Esophagus (tissue), 2 donors: ENCODE results near the gene THBD. TPM values are rescaled to one million over a fixed set of nuclear protein-coding genes. Genes with fewer than 3 reads are reported as not detected.

Experiments used
- H3K27ac ChIP-seq, 2 donors: one replicate each; pipeline ENCODE4 v1.5.1; 2013; ENCODE audit warnings: low read depth in 2 of 2, mild to moderate bottlenecking in 2 of 2, inconsistent platforms in 1 of 2, low read length in 1 of 2, moderate library complexity in 1 of 2
- H3K27me3 ChIP-seq, 2 donors: one replicate each; pipeline ENCODE4 v1.6.1; 2013; ENCODE audit warnings: low read length in 2 of 2, control low read depth in 1 of 2, mild to moderate bottlenecking in 1 of 2; ENCODE audit not compliant: insufficient read depth in 2 of 2, control insufficient read depth in 1 of 2
- H3K36me3 ChIP-seq, 2 donors: one replicate each; pipeline ENCODE4 v1.6.1; 2013; ENCODE audit warnings: low read length in 1 of 2; ENCODE audit not compliant: control insufficient read depth in 2 of 2, insufficient read depth in 2 of 2
- H3K4me1 ChIP-seq, 2 donors: one replicate each; pipeline ENCODE4 v1.6.1; 2013; ENCODE audit warnings: low read length in 1 of 2; ENCODE audit not compliant: control insufficient read depth in 2 of 2, insufficient read depth in 2 of 2
- H3K4me3 ChIP-seq, 2 donors: one replicate each; pipeline ENCODE4 v1.5.1; 2013; ENCODE audit warnings: low read length in 2 of 2, mild to moderate bottlenecking in 2 of 2, low read depth in 1 of 2, moderate library complexity in 1 of 2
- H3K9me3 ChIP-seq, 2 donors: one replicate each; pipeline ENCODE4 v1.6.1; 2013; ENCODE audit warnings: mild to moderate bottlenecking in 2 of 2, low read depth in 1 of 2, low read length in 1 of 2, moderate library complexity in 1 of 2; ENCODE audit not compliant: control insufficient read depth in 2 of 2, insufficient read depth in 1 of 2
- WGBS, 2 donors: extraction: QIAGEN DNeasy Blood & Tissue Kit; methylation state at CpG; one replicate each; pipeline ENCODE4 v1.1.7; 2013; 5-methylcytosine and 5-hydroxymethylcytosine counted together
- polyA plus RNA-seq, 2 donors: library from polyadenylated mRNA; stranded (reverse); fragments of 200-250 nt; gene quantifications; one replicate each; pipeline ENCODE4 v1.2.3, GENCODE V29; 2013
- donor health status: healthy with polysubstance abuse.
- donor health status: Bipolar disorder and iron deficiency.

THBD gene
- polyA plus RNA-seq, 2 donors = 9.5 to 29.7 TPM

DNA sequence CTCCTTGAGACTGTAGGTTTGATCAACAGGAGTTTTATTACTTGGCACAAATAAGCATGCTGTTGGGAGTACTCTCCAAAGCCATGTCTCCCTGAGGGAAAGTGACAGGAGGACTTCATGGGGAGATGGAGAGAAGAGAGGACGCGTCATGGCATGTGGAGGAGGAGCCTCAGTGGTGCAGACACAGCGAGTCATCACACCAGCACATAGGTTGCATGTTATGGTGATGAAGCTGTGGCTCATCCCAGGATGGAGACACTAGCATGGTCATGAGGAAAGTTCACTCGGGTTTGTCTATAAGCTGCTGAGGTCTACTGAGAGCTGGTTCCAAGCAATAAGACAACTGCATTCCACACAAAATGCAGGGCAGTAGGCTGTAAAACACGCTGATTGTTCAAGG lies 27.5 kb downstream of the THBD start:
- Histone ChIP-seq H3K27ac (no peak overlapping the region), H3K27me3 (no peaks in the 10 kb centered on the region), H3K9me3 (no peaks in the 10 kb centered on the region), H3K36me3 (no peaks in the 10 kb centered on the region), H3K4me1 (no peaks in the 10 kb centered on the region), H3K4me3 (no peak overlapping the region)
- 85 to 88% methylated on average over 5 of the region's 5 CpGs for WGBS, 2 donors

DNA sequence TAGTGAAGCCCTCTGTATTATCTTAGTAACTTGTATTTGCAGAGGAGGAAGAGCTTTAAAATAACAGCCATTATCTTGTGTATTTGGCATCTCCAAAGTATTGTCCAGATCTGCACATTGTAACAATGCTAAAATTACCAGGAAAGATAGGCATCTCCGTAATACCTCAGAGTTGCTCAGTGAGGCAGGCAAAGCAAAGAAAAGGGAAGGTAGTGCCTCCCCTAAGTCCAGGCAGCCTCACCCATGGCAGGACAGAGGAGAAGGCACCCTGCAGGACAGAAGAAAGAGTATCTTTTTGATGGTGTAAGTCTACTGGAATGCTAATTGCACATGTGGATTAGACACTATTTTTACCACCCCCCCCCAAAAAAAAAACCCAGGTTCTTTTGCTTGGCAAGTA lies 27.9 kb downstream of the THBD start:
- Histone ChIP-seq H3K4me1 (no peaks in the 10 kb centered on the region), H3K36me3 (no peaks in the 10 kb centered on the region), H3K27ac (no peak overlapping the region), H3K9me3 (no peaks in the 10 kb centered on the region), H3K4me3 (no peak overlapping the region), H3K27me3 (no peaks in the 10 kb centered on the region)
- 85 to 93% methylated on average over 1 of the region's 1 CpG for WGBS, 2 donors

DNA sequence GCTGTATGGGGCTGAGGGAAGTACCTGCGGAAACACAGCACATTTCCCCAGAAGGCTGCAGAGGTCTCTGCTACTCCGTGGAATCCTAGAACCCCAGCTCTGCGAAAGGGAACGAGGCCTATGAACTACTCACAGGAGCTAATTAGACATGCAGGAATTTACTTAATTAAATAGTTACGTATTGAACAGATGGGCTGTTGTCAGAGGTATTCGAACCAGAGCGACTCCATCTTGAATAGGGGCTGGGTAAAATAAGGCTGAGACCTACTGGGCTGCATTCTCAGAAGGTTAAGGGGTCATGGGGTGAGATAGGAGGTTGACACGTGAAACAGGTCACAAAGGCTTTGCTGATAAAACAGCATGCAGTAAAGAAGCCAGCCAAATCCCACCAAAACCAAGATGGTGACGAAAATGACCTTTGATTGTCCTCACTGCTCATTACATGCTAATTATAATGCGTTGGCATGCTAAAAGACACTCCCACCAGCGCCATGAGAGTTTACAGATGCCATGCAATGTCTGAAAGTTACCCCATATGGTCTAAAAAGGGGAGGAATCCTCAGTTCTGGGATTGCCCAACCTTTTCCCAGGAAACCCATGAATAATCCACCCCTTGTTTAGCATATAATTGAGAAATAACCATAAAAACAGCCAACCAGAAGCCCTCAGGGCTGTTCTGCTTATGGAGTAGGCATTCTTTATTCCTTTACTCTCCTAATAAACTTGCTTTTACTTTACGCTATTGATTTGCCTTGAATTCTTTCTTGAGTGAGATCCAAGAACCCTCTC lies 29.0 kb downstream of the THBD start:
- 87 to 91% methylated on average over 12 of the region's 12 CpGs for whole genome bisulfite sequencing, 2 donors
- Histone ChIP-seq H3K27ac (no peak overlapping the region), H3K4me3 (no peak overlapping the region), H3K27me3 (no peaks in the 10 kb centered on the region), H3K4me1 (no peaks in the 10 kb centered on the region), H3K36me3 (no peaks in the 10 kb centered on the region), H3K9me3 (no peaks in the 10 kb centered on the region)

DNA sequence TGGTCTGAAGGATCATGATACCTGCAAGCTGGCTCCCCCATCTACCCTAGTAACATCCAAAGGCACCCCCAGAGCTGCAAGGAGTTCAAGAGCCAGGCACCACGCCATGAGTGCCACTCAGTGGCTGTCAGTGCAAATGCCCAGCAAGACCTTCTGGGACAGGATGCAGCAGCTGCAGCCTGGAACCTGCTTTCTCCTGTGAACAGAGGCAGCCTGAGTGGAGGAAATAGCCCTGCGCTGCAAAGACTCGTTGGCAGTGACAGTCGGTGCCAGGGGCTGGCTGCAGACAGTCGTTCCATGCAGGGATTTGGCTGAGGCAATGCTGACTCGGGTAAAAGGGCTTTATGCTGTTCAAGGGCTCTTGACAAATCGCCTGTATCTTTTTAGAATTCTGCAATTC lies 30.1 kb downstream of the THBD start:
- no peak overlapping the region for H3K27ac ChIP-seq
- H3K4me1 ChIP-seq = no peaks in the 10 kb centered on the region
- H3K27me3 ChIP-seq = no peaks in the 10 kb centered on the region
- H3K9me3 ChIP-seq = no peaks in the 10 kb centered on the region
- 57 to 59% methylated on average over 7 of the region's 7 CpGs for whole genome bisulfite sequencing, 2 donors
- H3K4me3 ChIP-seq = no peak overlapping the region
- no peaks in the 10 kb centered on the region for H3K36me3 ChIP-seq

DNA sequence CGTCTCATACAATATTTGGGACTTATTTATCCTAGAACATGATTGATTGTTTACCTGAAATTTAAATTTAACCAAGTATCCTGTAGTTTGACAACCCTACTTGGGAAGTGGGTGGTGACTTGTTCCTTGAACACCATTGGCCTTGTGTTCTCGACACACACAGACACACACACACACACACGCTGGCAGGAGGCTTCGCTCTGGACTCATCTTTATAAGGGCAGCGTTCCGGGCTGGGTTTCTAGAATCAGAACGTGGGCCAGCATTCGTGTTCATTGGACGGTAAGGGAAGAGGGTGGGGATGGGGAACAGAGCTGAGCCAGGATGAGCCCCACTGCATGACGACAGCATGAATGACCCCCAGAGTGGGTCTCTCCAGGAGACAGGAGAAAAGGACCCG lies 30.5 kb downstream of the THBD start:
- WGBS, 2 donors = 88 to 93% methylated on average over 11 of the region's 11 CpGs
- no peaks in the 10 kb centered on the region for H3K27me3 ChIP-seq

DNA sequence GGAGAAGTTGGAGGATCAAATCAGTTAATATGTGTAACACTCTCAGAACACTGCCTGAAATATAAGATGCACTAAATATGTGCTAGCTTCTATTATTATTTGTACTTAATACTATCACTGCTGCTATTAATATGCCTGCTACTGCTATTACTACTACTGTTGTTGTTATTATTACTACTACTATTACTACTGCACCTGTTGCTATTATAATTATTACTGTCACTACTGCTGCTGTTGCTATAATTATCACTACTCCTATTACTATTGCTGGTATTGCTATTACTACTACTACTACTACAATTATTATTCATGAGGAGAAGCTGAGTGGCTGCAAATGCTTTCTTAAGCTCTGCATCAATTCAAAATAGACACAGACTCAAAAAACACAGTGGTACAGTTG lies 31.0 kb downstream of the THBD start:
- Histone ChIP-seq H3K9me3 (no peaks in the 10 kb centered on the region), H3K27ac (no peak overlapping the region), H3K36me3 (no peaks in the 10 kb centered on the region), H3K27me3 (no peaks in the 10 kb centered on the region), H3K4me3 (no peak overlapping the region), H3K4me1 (no peaks in the 10 kb centered on the region)

More for the DNA sequence above, 30.5 kb downstream of the THBD start:
- Histone ChIP-seq H3K9me3 (no peaks in the 10 kb centered on the region), H3K27ac (no peak overlapping the region), H3K4me3 (no peak overlapping the region), H3K36me3 (no peaks in the 10 kb centered on the region), H3K4me1 (no peaks in the 10 kb centered on the region)

DNA sequence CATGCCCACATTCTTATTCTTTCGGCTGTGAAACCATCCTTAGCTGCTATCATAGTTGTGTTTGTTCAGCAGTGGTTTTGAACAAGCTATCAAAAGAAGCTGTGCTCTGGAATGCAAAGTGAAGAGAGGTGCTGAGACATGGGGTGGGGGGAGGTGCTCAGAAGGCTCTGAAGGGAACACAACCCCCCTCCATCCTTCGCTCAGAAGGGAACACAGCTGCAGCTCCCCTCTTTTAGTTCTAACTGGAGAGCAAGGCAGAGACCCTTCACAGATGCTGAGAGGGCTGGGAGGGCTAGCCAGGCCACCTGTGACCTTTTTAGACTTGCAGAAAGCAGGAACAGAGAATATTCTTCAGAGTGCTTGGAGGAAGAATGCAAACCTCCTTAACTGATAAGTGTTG lies 32.0 kb downstream of the THBD start:
- WGBS, 2 donors = 61 to 84% methylated on average over 2 of the region's 2 CpGs
- no peaks in the 10 kb centered on the region for H3K4me1 ChIP-seq
- no peaks in the 10 kb centered on the region for H3K9me3 ChIP-seq
- no peaks in the 10 kb centered on the region for H3K36me3 ChIP-seq
- H3K27ac ChIP-seq = no peak overlapping the region
- H3K4me3 ChIP-seq = no peak overlapping the region
- H3K27me3 ChIP-seq = no peaks in the 10 kb centered on the region

DNA sequence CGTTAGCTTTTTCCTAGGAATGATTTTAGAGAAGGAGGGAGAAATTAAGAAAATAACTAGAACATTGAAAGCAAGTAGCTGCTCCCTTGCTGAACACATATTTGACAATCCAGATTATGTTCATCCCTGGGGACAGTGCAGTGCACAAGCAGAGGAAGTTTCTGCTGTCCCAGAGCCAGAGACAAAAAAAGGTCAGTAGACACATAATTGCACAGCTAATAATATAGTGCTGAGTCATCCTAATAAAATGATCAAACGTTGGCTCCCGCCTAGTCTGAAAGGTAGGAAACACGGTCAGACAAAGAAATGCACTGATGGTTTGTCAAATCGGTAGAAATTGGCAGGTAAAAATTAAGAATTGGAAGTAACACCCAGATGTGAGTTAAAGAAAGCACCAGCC lies 36.0 kb downstream of the THBD start:
- Histone ChIP-seq H3K27ac (no peak overlapping the region), H3K36me3 (no peaks in the 10 kb centered on the region), H3K4me3 (no peak overlapping the region), H3K27me3 (no peaks in the 10 kb centered on the region), H3K4me1 (no peaks in the 10 kb centered on the region), H3K9me3 (no peaks in the 10 kb centered on the region)
- 29 to 44% methylated on average over 5 of the region's 5 CpGs for WGBS, 2 donors

DNA sequence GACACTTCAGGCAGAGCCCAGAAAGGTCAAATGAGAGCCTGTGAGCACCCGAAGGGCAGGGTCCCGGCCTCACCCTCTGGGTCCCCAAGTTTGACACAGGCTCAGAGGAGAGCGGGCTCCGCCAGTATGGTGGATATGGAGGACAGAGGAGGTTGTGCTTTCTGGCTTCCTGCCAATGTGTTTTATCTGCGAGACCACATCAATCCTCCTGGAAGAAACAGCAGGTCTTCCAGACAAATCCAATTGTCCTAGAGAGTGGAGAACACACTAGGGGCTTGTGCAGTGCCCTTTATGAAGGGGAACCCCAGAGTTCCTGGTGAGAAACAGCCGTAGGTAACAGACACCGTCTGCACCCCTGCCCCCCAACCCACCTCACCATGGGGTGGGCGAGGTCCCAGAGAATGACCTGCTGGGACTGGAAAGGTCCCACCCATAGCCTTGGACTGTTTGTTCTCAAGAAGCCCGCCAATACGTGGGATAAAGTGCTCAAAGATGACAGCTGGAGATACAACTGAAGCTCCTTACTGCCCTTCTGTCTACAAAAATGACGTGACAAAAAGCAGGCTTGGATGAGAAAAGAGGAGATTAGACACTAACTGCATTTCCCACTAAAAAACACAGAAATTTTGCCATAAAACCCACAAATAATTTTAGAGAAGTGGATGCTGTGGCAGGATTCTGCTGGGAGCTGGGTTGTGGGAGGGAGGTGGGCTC lies 38.3 kb downstream of the THBD start:
- Histone ChIP-seq H3K4me3 (no peak overlapping the region), H3K4me1 (no peaks in the 10 kb centered on the region), H3K27ac (no peak overlapping the region), H3K9me3 (no peaks in the 10 kb centered on the region), H3K36me3 (no peaks in the 10 kb centered on the region), H3K27me3 (no peaks in the 10 kb centered on the region)
- WGBS, 2 donors = 87 to 89% methylated on average over 11 of the region's 11 CpGs

DNA sequence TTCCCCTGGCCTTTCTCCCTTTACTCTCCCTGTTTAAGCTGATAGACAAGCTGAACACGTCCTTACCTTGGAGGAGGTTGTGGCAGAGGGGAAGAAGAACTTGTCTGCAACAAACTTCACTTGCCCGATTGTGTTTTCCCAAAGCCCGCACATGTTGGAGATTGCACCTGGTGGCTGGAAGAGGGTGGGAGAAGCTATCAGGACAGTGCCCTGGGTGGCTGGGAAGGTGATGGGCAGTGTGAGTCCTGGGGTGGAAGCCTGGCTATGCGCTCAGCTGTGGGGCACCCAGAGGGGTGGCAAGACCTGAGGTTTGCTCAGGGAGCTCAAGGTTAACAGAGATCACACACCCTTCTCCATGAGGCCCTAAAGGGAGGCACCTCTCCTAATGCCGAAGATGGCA lies 39.4 kb downstream of the THBD start:
- Histone ChIP-seq H3K36me3 (no peaks in the 10 kb centered on the region), H3K4me1 (no peaks in the 10 kb centered on the region), H3K4me3 (no peak overlapping the region), H3K27ac (no peak overlapping the region), H3K9me3 (no peaks in the 10 kb centered on the region), H3K27me3 (no peaks in the 10 kb centered on the region)
- WGBS, 2 donors = 81 to 86% methylated on average over 5 of the region's 5 CpGs
